ENCODE results near the gene HOXC4.

The HOXC4 gene

GRCh38 chr12:54053751-54054741, at the start of gene HOXC4:
Gene HOXC4, plus strand, starts transcription at chr12:54053835. Its CDS starts 88 bp downstream, at chr12:54053923.
- peak; percentile 19 for DNase-seq (ENCODE audit: low spot score)

- no peak for DNase-seq (ENCODE audit: low spot score)
Observed at GRCh38 chr12:54004063-54004840, 49.4 kb upstream of the HOXC4 start.

- DNase-seq (ENCODE audit: low spot score) = no peak
Observed at GRCh38 chr12:54004841-54005530, 48.6 kb upstream of the HOXC4 start.

- no peak for DNase-seq (ENCODE audit: low spot score)
Observed at GRCh38 chr12:54005531-54005852, 48.1 kb upstream of the HOXC4 start.

- peak; percentile 75 for DNase-seq (ENCODE audit: low spot score)
Observed at GRCh38 chr12:54005853-54006558, 47.6 kb upstream of the HOXC4 start.

- no peak for DNase-seq (ENCODE audit: low spot score)
Observed at GRCh38 chr12:54006559-54007220, 46.9 kb upstream of the HOXC4 start.

GRCh38 chr12:54007538-54008259, 45.9 kb upstream of the HOXC4 start:
- DNase-seq (ENCODE audit: low spot score) = no peak

- no peak for DNase-seq (ENCODE audit: low spot score)
Observed at GRCh38 chr12:54008260-54008552, 45.4 kb upstream of the HOXC4 start.

GRCh38 chr12:54009171-54010052, 44.2 kb upstream of the HOXC4 start:
- no peak for DNase-seq (ENCODE audit: low spot score)

- no peak for DNase-seq (ENCODE audit: low spot score)
Observed at GRCh38 chr12:54010053-54010971, 43.3 kb upstream of the HOXC4 start.

- DNase-seq (ENCODE audit: low spot score) = no peak
Observed at GRCh38 chr12:54010972-54011664, 42.5 kb upstream of the HOXC4 start.

GRCh38 chr12:54011665-54012532, 41.7 kb upstream of the HOXC4 start:
- no peak for DNase-seq (ENCODE audit: low spot score)

GRCh38 chr12:54012631-54013409, 40.8 kb upstream of the HOXC4 start:
- no peak for DNase-seq (ENCODE audit: low spot score)

- DNase-seq (ENCODE audit: low spot score) = no peak
Observed at GRCh38 chr12:54014377-54015017, 39.1 kb upstream of the HOXC4 start.

GRCh38 chr12:54015018-54015931, 38.4 kb upstream of the HOXC4 start:
- DNase-seq (ENCODE audit: low spot score) = no peak

All from globus pallidus (tissue), 1 donor.